Activated T-cell treated with anti-CD3 and anti-CD28 coated beads for 48 hours (primary cell): ENCODE measurements around the gene PLPP7.

ENCODE experiments used
- DNase-seq: peaks from one replicate; pipeline ENCODE4 v3.0.0-alpha.2; 2020; ENCODE audit warnings: low read depth

Gene PLPP7

DNA sequence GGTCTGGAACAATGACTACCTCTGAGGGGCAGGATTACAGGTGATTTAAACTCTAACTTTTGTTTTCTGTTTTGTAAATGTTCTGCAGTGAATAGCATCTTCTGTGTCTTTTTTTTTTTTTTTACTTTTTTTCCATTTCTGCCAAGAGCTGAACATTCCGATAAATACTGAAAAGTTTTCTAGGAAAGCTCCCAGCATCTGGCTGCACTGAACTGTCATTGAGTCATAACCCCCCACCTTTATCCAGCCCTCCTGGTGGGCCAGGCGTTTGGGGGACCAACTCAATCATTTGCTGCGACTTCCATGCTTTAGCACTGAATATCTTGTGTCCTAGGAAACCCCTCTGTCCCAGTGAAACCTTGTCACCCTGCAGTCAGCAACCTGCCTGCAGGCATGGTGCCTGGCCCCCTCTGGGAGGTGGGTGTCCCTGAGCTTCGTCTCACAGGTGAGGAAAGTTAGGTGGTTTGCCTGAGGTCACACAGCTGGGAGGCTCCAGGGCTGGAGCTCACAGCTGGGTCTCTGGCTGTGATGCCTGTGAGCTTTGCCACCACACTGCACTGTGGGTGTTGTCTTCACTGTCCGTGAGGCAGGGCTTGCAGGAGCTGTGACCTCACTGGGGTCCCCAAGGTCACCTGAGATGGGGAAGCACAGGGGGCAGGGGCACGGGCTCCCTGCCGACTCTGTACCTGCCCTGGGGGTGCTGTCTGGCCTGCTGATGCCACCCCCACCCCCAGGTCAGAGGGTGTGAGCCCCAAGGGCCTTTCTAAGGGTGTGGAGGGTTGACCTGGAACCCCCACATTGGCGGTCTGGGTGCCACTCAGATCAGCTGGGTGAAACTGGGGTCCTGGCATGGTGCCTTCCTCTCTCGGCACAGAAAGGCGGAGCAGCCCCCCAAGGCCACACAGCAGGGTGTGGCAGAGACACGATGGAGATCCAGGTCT, 14.1 kb downstream of the PLPP7 start:
- no peak for DNase-seq

DNA sequence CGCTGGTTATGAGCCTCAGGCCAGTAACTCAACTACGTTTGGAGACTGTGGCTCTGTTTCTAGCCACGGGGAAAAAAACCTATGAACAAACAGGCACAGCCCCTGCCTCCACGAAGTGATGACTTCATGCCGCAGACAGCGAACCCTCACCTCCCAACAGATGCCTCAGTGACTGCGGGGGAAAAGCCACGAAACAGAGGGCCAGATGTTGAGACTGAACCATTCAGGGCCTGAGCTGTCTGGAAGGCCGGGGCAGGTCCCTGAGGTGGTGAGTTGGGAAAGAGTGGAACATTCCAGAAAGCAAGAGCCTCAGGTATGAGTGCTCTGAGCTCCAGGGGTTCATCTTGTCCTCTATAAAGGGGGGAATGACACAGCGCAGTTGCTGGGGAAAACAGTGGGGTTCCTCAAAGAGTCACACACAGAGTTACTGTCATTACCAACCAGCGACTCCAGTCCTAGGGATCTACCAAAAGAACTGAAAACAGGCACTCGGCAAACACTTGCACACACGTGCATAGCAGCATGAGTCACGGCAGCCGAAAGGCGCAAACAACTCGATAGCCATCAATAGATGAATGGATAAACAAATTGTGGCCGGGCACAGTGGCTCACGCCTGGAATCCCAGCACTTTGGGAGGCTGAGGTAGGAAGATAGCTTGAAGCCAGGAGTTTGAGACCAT, 15.3 kb downstream of the PLPP7 start:
- DNase-seq: no peak

DNA sequence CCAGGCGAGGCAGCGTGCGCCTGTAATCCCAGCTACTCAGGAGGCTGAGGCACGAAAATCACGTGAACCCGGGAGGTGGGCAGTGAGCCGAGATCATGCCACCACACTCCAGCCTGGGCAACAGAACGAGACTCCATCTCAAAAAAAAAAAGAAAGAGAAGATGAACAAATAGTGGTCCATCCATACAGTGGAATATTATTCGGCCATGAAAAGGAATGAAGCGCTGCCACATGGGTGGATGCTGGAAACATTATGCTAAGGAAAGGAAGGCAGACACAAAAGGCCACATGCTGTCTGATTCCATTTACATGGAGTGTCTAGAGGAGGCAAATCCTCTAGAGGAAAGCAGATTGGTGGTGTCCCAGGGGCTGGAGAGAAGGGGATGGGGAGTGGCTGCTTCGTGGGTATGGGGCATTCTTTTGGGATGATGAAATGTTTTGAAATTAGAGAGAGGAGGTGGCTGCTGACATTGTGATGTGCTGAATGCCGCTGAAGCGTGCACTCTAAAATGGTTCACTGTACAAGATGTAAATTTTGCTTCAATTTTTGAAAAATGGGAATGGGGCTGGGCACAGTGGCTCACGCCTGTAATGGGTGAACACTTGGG, 17.0 kb downstream of the PLPP7 start:
- no peak for DNase-seq

DNA sequence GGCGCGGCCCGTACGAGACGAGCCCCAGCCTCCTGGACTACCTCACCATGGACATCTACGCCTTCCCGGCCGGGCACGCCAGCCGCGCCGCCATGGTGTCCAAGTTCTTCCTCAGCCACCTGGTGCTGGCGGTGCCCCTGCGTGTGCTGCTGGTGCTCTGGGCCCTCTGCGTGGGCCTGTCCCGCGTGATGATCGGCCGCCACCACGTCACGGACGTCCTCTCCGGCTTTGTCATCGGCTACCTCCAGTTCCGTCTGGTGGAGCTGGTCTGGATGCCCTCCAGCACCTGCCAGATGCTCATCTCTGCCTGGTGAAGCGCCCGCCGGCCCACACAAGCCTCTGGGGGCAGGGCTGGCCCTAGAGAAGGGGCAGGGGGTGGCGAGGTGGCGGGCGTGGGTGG, 18.5 kb downstream of the PLPP7 start:
- no peak for DNase-seq

DNA sequence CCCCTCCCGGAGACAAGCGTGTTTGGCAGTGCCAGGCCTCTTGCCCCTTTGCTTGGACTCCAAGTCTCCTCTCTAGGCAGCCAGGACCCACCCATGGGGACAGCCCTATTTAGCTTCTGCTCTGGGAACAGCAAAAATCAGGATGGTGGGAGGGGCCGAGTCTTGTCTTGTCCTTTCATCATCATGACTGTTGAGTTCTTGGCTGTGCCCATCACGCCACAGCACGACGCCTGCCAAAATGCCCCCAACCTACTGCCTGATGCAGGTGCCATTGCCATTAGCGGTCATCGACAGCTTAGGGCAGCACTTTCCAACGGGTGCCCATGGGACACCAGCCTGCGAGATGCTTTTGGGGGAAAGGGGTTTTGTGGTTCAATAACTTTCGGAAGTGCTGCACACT, 18.9 kb downstream of the PLPP7 start:
- no peak for DNase-seq

DNA sequence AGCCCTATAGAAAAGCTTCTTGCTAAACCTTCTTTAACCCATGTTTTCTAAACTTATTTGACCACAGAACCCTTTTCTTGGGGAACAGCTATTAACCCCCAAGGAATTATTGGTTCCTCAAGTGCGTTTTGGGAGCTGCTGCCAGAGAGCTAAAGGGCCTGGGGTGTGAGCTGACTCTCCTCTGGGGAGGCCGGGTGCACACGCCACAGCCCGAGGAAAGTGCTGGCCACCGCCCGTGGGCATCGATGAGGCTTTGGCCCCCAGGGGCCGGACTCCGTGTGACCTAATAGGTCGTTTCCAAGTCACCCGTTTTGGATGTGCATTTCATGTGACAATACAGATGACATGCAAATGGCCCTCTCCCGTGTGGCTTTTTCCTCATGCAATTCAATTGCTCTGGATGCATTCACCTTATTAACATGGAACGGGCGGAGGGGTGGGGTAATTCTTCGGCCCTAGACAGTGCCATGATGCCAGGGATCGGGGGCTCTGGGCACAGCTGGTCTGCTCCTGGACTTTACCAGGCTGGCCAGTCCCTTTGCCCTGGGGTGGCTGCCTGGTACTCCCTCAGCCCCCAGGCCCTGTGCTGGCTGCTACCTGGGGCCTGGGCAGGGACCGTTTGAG, 19.5 kb downstream of the PLPP7 start:
- no peak for DNase-seq

DNA sequence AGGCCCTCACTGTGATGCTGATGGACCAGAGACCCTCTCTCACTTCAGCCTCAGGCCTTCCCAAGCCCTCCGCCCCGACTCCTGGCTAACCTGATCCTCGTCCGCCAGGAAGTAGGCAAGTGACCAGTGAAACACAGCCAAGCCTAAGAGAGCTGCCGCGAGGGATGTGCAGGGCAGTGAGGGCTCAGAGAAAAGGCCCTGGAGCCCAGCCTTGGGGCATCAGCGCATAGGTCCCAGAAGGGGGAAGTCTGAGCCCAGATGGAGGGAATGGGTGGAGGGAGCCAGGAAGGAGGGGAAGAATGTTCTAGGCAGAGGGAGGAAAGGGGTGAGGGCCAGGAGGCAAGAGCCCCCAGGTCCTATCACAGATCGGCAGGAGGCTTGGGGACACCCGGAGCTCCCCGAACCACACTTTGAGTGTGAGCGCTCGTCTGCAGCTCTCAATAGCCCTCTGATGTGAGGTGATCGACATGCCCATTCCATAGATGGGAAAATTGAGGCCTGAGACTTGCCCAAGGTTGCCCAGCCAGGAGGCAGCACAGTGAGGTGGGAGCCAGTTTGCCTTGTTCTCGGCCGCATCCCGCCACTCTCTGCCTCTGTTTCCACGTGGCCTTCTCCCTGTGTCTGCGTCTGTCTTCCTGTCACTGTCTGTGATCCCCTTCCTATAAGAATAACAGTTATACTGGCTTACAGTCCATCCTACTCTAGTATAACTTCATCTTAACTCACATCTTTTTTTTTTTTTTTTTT, 20.2 kb downstream of the PLPP7 start:
- DNase-seq: no peak

DNA sequence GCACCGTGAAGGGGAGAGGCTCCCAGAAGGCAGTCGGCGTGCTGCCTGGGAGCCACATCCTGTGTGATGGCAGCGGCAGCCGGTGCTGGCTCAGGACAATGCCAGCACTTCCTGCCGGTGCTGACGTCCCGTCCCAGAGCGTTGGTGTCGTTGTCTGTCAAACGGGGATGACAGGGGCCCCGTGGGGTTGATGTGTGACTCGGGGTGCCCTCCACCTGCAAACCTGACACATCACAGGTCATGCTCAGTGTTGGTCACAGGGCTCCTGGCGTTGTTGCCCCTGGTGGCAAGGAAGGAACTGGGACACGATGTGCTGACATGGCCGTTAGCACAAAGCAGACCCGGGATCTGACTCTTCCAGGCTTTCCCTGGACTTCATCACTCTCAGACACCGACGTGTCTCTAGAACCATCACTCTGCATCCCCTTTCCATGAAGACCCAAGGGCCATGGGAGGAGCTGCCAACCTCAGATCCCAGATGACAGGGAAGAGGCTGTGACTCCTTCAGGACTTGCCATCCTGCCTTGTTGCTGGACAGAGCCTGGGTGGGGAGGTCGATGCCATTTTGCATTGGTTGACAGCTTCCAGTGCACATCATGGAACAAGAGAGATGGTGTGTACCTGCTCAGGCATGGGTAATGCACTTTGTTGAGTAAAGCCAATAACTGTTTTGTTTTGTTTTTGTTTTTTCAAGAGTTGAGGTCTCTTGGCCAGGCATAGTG, 21.5 kb downstream of the PLPP7 start:
- DNase-seq: peak; percentile 65

DNA sequence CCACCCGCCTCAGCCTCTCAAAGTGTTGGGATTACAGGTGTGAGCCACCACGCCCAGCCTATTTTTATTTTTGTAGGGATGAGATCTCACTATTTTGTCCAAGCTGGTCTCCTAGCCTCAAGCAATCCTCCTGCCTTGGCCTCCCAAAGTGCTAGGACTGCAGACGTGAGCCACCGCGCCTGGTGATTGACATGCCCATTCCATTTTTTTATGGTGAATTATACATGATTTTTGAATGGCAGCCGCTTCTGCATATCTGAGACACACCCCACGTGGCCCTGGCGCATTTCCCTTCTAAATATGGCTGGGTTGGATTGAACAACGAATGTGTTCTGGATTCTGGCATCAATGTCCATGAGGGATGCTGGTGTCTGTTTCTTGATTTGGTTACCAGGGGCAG, 22.7 kb downstream of the PLPP7 start:
- no peak for DNase-seq

DNA sequence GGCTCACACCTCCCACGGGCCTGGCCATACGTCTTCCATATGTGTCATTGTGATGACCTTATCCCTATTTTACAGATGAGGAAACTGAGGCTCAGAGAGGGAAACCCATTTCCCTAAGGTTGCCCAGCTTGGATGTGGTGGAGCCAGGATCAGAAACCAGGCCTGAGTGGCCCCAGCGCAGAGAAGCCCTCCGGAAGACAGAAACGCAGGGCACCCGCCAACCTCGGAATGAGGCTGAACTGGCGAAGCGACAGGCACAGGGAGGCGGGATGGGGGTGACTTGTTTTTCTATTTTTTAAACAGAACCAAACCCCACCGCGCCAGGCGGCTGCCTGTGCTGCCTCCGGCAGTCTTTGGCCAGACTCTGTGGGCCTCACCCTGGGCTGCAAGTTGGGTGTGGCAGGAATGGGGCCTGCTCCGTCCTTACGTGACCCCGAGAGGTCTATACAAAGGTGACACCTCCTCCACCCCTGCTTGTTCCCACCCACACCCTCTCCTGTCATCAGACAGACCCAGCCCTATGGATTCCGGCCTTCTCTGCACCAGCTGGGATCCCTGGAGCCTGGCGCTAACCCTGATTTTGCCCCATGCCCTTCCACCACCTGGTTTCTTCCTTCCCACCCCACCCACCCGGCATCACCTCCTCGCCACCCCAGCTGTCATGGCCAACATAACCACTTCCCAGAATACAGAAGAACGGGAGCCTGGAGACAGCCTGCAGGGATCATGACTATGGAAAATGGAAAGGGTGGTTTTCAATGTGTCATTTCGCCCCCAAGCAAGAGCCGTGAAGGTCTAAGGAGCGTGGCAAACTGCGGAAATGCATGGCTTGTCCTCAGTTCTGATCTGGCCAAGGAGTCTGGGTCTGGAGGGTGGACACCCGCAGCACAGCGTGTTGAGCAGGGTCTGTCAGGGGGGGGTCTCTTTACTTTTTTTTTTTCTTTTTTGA, 23.6 kb downstream of the PLPP7 start:
- no peak for DNase-seq

DNA sequence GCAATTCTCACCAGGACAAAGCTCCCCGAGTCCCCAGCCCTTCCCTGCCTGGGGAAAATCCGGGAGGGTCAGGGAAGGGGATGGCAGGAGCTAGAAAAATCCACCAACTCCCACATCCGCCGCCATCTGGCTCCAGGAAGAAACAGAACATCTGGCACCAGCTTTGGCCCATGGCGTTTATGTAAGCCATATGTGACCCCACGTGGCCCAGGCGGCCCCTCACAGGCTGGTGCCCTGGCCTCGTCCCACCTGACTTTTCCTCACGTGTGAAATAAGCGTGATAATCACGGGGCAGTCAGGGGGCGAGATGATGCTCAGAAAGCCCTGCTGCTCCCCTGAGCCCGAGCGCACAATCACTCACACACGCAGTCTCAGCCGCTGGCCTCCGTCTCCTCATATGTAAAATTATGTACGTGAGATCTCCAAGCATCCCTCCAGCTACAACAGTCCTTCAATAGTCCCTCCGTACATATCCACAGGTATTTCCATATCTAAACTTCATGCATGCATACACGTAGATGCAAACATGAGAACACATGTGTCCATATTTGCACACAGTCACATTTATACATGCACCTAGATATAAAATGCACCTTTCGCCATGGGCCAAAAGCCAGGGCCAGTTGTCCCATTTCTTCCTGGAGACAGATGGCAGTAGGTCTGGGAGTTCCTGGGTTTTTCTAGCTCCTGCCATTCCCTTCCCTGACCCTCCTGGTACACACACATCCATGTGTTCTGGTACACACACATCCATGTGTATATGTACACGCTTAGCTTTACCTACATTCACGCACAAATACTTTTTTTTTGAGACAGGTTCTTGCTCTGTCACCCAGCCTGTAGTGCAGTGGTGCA, 28.9 kb downstream of the PLPP7 start:
- DNase-seq: no peak

DNA sequence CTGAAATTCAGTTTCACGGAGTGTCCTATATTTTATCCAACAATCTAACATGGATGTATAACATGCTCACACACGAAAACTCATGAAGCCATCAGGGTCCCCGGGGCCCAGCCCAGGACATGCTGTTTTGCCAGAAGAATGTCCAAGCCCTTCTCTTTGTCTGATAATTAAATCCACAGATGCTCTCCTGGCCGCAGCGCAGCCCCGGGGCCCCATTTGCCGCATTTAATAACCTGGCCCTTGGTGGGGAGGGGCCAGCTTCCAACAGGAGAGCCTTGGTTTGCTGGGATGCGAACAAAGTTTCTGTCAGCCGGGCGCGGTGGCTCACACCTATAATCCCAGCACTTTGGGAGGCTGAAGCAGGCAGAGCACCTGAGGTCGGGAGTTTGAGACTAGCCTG, 30.0 kb downstream of the PLPP7 start:
- no peak for DNase-seq

DNA sequence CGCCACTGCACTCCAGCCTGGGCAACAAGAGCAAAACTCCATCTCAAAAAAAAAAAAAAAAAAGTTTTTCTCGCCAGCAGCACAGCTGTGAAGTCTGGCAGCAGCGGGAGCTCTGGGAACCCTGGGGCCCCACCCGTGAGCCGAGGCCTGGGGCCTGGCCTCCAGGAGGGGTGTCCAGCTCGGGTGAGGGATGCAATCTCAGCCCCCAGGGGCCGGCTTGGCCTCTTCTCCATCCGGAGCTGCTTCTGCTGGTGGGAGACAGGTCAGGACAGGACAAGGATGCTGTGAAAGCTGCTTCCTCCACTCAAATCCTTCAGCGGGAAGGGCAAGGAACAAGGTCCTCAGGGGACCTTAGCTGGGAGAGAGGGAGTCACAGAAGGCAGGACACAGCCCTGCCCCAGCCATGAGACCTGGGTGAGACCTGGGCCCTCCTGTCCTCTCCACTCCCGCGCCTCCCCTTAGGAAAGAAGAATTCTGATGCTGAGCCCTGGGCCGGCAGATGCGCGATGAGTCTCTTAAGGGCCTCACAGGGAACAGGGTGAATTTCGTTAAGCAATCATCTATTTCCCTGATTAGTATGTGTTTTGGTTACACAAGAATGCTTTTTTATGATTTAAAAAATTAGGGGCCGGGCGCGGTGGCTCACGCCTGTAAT, 30.6 kb downstream of the PLPP7 start:
- DNase-seq: no peak

DNA sequence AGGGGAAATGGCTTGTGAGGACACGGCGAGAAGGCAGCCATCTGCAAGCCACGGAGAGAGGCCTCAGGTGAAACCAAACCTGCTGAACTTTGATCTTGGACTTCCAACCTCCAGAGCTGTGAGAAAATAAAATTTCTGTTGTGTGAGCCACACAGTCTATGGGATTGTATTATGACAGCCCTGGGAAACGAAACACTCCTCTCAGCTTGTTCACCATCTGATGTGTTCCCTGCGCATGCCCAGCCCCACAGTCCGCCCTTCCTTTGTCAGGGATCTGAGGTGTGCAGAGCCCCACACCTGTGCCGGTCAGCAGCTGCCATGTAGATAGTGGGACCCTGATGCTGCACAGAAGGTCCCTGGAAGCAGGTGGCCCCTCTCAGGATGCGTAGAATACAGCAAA, 34.1 kb downstream of the PLPP7 start:
- DNase-seq: no peak

DNA sequence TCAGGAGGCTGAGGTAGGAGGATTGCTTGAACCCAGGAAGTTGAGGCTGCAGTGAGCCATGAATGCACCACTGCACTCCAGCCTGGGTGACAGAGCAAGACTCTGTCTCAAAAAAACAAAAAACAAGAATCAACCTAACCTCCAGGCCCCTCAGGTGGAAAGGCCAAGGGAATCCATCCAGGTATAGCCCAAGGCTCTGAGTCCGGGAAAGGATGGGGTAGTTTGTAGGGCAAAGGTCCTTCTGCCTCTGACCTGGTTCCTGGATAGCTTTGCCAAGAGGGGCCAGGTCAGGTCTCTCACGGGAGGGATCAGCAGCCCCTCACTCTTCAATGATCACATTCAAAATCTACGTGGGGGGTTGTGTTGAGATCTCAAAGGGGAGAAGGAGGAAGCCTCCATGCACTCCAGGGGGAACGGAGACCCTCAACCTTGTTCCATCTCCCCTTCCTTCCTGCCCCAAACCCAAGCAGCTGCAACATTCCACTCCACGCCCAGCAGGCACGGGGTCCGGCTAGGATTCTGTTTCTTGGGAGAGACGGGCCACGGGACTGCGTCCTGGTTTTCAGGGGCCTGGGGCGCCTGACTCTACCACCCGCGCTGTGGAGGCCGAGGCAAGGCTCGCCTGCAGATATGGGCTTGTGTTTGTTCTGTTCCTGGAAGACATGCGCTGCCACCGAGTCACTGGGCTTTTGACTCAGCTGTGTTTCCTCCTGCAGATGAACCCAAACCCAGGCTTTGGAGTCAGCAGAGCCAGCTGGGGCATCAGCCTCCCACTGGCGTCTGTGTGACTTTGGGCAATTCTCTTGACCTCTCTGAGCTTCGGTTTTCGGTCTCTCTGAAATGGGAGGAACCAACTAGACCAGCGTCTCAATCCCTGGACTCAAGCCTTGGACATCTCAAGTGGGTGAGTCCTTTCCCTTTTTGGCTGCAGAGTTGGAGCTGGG, 35.5 kb downstream of the PLPP7 start:
- DNase-seq: no peak

DNA sequence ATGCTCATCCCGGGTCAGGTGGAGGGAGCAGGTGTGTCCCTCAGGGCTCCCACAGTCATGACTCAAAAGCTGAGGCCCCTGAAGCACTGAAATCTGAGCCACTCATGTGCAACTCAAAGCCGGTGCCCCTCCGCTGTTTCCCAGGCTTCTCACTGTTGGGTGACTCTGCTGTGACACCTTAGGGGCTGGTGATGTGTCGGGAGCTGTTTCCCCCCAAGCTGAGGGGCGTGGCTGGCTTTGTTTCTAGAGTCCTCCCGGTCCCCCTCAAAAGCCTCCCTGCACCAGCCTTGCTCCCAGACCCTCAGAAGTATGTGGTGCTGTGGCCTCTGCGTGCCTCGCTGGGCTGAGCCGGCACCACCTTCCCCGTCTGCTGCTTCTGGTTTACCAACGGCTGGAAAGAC, 39.7 kb downstream of the PLPP7 start:
- no peak for DNase-seq

DNA sequence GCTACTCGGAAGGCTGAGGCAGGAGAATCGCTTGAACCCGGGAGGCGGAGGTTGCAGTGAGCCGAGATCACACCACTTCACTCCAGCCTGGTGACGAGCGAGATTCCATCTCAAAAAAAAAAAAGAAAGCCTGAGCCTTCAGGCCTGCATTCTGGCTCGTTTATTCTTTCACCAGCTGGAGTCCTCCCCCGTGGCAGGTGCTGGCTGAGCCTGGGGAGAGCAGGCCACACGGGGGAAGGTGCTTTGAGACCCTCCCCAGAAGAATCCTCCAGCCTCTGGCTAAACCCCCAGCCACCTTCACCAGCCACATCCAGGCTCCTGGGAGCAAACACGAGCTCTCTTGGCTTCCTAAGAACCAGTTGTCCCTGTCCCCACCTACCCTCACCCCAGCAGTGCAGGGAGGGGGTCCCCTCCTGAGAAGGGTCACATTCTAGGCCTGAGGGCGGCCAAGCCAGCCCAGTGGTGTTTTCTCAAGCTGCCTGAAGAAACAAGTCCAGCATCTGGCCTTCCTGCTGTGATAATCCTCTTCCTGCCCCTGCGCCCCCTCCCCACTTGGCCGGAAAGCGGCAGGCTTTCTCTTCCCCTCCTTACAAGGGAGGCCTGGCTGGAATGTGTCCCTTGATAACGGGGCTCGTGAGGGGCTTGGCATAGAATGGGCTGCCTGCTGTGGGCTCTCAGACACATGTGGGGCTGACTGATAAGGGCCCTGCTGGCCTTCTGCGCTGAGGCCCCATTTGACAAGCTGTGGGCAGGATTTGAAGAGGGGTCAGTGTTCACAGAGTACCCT, 41.5 kb downstream of the PLPP7 start:
- DNase-seq: no peak
